Measurements from ENCODE around the gene XIRP1. TPM values are rescaled to one million over a fixed set of nuclear protein-coding genes. Genes with fewer than 3 reads are reported as not detected.
"Not testable (repeated sequence)": the region's sequence is repeated elsewhere in the genome, so short reads cannot be mapped to it uniquely, and the experiment has no call there.

The XIRP1 gene, protein sequence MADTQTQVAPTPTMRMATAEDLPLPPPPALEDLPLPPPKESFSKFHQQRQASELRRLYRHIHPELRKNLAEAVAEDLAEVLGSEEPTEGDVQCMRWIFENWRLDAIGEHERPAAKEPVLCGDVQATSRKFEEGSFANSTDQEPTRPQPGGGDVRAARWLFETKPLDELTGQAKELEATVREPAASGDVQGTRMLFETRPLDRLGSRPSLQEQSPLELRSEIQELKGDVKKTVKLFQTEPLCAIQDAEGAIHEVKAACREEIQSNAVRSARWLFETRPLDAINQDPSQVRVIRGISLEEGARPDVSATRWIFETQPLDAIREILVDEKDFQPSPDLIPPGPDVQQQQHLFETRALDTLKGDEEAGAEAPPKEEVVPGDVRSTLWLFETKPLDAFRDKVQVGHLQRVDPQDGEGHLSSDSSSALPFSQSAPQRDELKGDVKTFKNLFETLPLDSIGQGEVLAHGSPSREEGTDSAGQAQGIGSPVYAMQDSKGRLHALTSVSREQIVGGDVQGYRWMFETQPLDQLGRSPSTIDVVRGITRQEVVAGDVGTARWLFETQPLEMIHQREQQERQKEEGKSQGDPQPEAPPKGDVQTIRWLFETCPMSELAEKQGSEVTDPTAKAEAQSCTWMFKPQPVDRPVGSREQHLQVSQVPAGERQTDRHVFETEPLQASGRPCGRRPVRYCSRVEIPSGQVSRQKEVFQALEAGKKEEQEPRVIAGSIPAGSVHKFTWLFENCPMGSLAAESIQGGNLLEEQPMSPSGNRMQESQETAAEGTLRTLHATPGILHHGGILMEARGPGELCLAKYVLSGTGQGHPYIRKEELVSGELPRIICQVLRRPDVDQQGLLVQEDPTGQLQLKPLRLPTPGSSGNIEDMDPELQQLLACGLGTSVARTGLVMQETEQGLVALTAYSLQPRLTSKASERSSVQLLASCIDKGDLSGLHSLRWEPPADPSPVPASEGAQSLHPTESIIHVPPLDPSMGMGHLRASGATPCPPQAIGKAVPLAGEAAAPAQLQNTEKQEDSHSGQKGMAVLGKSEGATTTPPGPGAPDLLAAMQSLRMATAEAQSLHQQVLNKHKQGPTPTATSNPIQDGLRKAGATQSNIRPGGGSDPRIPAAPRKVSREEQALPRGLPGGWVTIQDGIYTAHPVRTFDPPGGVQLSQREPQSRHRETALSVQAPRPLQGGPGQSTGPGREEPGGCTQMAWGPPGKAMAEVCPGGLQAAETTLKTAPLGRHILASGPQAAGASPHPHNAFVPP (N-terminal part only)
- total RNA-seq: 2.4 and 3.0 TPM in 2 replicates

DNA sequence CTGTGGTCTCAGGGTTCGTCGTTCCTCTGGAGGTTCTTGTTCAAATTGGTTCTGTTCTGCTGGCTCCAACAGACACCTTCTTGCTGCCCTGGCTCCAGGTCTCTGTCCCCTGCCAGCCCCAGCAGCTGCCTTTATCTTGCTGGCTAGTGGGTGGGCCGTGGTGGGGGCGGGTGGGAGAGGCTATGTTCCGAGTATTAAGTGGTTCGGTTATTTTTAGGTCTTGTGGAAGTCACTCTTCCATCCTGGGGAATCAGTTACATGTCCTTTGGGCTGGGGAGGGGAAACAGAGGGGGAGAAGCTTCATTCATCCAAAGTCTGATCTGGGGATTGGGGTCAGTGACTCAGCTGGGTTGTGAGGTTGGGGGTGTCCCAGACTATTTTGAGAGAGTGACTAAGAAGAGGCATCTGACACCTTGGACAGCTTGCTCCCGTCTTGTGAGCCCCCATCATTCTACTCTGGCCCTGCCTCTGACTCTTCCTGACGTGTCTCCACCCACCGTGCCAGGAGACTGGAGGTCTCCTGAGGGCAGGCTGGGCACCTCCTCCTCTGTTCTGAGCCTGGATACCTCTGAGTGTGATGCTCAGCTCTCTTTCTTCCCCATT is at the start of gene XIRP1:
TSS of gene XIRP1 (minus strand) at position 106 of the 603 bp plus-strand sequence. CDS start 3,150 bp downstream, outside the sequence.
- intact Hi-C loops (cut with micrococcal nuclease): no loop called here
- peak within 1 kb of the TSS; percentile 67 for H3K4me3 Mint-ChIP-seq

DNA sequence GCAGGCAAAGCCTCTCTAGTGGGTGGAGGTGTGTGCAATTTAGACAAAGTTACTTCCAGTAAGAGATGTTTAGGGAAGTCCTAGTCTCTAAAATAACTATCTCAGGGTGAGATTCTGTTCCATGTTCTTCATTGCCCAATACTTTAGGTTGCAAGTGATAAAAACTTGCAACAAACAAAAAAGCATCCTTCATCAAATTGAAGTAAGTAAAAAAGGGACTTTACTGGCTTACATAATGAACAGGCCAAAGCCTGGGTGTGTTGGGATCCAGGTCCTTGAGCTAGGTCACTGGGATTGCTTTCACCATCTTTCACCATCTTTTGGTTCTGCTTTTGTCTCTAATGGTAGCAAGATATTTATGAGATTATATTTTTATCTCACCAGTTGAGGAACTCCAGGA is 49.2 kb upstream of the XIRP1 start:
- no peak overlapping the region for H3K27ac Mint-ChIP-seq
- H3K36me3 Mint-ChIP-seq (ENCODE audit: low read depth): no peaks in the 10 kb centered on the region
- intact Hi-C loops (cut with micrococcal nuclease): no loop called here
- no peak for DNase-seq (ENCODE audit: low spot score)
- no peak overlapping the region for H3K4me3 Mint-ChIP-seq
- H3K9me3 Mint-ChIP-seq: no peaks in the 10 kb centered on the region
- no peaks in the 10 kb centered on the region for H3K4me1 Mint-ChIP-seq (ENCODE audit: low read depth)
- peaks cover 44% of the 10 kb centered on the region for H3K27me3 Mint-ChIP-seq (ENCODE audit: insufficient read depth)

More for the DNA sequence above, at the start of gene XIRP1:
- Mint-ChIP-seq H3K36me3 (ENCODE audit: low read depth) (no peaks in the 10 kb centered on the region), H3K4me1 (ENCODE audit: low read depth) (peaks cover 26% of the 10 kb centered on the region), H3K27ac (peak within 1 kb of the TSS; percentile 40), H3K9me3 (no peaks in the 10 kb centered on the region), H3K27me3 (ENCODE audit: insufficient read depth) (peaks cover 10% of the 10 kb centered on the region)
- DNase-seq (ENCODE audit: low spot score): no peak

DNA sequence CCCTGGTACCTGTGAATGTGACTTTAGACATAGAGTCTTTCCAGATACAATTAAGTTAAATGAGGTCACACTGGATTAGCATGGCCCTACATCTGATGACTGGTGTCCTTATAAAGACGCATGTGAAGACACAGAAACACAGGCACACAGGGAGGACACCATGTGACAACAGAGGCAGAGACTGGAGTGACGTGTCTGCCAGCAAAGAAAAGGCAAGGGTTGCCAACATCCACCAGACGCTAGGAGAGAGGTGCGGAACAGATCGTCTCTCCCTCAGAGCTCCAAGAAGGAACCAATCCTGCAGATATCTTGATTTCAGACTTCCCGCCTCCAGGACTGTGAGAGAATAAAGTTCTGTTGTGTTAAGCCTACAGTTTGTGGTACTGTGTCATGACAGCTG is 44.6 kb upstream of the XIRP1 start:
- H3K4me3 Mint-ChIP-seq: no peak overlapping the region
- peaks cover 38% of the 10 kb centered on the region for H3K27me3 Mint-ChIP-seq (ENCODE audit: insufficient read depth)
- H3K4me1 Mint-ChIP-seq (ENCODE audit: low read depth): peaks cover 34% of the 10 kb centered on the region
- no peak overlapping the region for H3K27ac Mint-ChIP-seq
- no peaks in the 10 kb centered on the region for H3K9me3 Mint-ChIP-seq
- intact Hi-C loops (cut with micrococcal nuclease): no loop called here
- H3K36me3 Mint-ChIP-seq (ENCODE audit: low read depth): peaks cover 3% of the 10 kb centered on the region
- no peak for DNase-seq (ENCODE audit: low spot score)

DNA sequence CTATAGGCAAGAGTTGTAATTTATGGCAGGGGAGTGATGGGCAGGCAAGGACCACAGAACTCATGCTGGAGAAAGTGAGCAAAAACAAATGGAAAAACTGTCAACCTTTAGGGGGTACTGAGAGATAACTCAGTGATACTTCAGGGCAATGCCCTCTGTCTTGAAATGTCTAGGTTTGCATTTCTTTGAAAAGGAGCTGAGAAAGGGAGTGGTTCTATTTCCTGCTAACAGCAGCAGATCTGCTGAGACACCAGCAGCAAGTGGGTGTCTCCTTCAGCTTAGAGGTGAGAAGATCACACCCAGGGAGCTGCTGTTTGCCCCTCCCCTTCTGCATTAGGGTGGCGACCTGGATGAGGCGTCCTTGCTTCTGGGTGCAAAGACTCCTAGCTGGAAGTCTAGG is 42.3 kb upstream of the XIRP1 start:
- Mint-ChIP-seq H3K4me1 (ENCODE audit: low read depth) (peaks cover 38% of the 10 kb centered on the region), H3K27ac (no peak overlapping the region), H3K27me3 (ENCODE audit: insufficient read depth) (peaks cover 34% of the 10 kb centered on the region), H3K9me3 (no peaks in the 10 kb centered on the region), H3K4me3 (peak overlapping the region; percentile 38), H3K36me3 (ENCODE audit: low read depth) (peaks cover 6% of the 10 kb centered on the region)
- intact Hi-C loops (cut with micrococcal nuclease): loop anchor here (1.0 to 2.0 kb wide), 2 partner anchors 10 to 26 kb away; no protein-coding TSS in a partner anchor
- peak; percentile 35 for DNase-seq (ENCODE audit: low spot score)

DNA sequence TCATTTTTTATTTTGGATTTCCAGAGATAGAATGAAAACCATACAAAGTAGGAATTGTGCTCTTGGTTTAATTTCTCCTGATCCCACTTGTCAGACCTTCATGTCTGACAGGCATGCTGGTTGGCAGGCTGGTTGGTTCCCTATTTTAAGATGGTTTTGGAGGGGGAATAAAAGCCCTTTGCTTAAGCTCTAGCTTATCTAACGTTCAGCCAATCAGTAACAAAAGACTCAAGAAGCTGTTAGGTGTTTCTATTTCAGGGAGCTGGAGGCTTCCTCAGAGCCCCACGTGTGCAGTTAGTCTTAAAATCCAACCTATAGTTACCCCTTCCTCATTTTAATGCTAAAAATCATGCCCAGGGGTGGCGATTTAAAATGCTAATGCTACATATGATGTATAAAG is 40.5 kb upstream of the XIRP1 start:
- peaks cover 6% of the 10 kb centered on the region for H3K36me3 Mint-ChIP-seq (ENCODE audit: low read depth)
- H3K27ac Mint-ChIP-seq: no peak overlapping the region
- H3K9me3 Mint-ChIP-seq: no peaks in the 10 kb centered on the region
- H3K4me1 Mint-ChIP-seq (ENCODE audit: low read depth): peaks cover 38% of the 10 kb centered on the region
- H3K4me3 Mint-ChIP-seq: no peak overlapping the region
- no peak for DNase-seq (ENCODE audit: low spot score)
- H3K27me3 Mint-ChIP-seq (ENCODE audit: insufficient read depth): peaks cover 28% of the 10 kb centered on the region
- intact Hi-C loops (cut with micrococcal nuclease): no loop called here

DNA sequence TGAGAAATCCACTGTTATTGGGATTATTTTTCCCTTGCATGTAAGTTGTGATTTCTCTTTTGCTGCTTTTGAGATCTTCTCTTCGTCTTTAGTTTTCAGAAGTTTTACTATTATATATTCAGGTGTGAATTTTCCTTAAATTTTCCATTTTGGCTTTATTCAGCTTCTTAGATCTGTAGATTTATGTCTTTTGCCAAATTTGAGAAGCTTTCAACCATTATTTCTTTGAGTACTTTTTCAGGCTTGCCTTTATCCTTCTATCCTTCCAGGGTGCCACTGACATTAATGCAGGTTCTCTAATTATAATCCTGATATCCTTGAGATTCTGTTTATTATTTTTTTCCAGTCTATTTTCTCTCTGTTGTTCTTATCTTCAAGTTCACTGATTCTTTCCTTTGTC is 38.1 kb upstream of the XIRP1 start:
- Mint-ChIP-seq H3K4me3 (no peak overlapping the region), H3K36me3 (ENCODE audit: low read depth) (peaks cover 6% of the 10 kb centered on the region), H3K27ac (no peak overlapping the region), H3K27me3 (ENCODE audit: insufficient read depth) (peaks cover 36% of the 10 kb centered on the region), H3K4me1 (ENCODE audit: low read depth) (peaks cover 38% of the 10 kb centered on the region), H3K9me3 (no peaks in the 10 kb centered on the region)
- intact Hi-C loops (cut with micrococcal nuclease): no loop called here
- DNase-seq (ENCODE audit: low spot score): no peak

DNA sequence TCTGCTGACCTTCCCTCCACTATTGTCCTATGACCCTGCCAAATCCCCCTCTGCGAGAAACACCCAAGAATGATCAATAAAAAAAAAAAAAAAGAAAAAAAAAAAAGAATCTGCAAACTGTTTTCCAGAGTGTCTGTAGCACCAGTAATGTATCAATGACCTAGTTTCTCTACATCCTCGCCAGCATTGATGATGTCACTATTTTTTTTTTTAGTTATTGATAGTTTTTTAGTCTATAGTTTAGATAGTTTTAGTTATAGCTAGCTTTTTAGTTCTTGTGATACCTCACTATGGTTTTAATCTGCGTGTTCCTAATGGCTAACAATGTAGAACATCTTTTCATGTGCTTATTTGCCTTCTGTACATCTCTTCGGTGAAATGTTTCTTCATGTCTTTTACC is 36.1 kb upstream of the XIRP1 start:
- Mint-ChIP-seq H3K4me1 (ENCODE audit: low read depth) (peaks cover 19% of the 10 kb centered on the region), H3K9me3 (no peaks in the 10 kb centered on the region), H3K4me3 (no peak overlapping the region), H3K27ac (no peak overlapping the region), H3K36me3 (ENCODE audit: low read depth) (peaks cover 6% of the 10 kb centered on the region), H3K27me3 (ENCODE audit: insufficient read depth) (peaks cover 41% of the 10 kb centered on the region)
- no peak for DNase-seq (ENCODE audit: low spot score)
- intact Hi-C loops (cut with micrococcal nuclease): no loop called here

DNA sequence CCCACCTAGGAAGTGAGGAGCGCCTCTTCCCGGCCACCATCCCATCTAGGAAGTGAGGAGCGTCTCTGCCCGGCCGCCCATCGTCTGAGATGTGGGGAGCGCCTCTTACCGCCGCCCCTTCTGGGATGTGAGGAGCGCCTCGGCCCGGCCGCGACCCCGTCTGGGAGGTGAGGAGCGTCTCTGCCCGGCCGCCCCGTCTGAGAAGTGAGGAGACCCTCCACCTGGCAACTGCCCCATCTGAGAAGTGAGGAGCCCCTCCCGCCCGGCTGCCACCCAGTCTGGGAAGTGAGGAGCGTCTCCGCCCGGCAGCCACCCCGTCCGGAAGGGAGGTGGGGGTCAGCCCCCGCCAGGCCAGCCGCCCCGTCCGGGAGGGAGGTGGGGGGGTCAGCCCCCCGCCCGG is 35.2 kb upstream of the XIRP1 start:
- H3K9me3 Mint-ChIP-seq; H3K27ac Mint-ChIP-seq; H3K4me3 Mint-ChIP-seq; DNase-seq (ENCODE audit: low spot score); H3K36me3 Mint-ChIP-seq (ENCODE audit: low read depth); intact Hi-C loops (cut with micrococcal nuclease): not testable (repeated sequence)
- H3K27me3 Mint-ChIP-seq (ENCODE audit: insufficient read depth): peaks cover 45% of the 10 kb centered on the region
- peaks cover 19% of the 10 kb centered on the region for H3K4me1 Mint-ChIP-seq (ENCODE audit: low read depth)

DNA sequence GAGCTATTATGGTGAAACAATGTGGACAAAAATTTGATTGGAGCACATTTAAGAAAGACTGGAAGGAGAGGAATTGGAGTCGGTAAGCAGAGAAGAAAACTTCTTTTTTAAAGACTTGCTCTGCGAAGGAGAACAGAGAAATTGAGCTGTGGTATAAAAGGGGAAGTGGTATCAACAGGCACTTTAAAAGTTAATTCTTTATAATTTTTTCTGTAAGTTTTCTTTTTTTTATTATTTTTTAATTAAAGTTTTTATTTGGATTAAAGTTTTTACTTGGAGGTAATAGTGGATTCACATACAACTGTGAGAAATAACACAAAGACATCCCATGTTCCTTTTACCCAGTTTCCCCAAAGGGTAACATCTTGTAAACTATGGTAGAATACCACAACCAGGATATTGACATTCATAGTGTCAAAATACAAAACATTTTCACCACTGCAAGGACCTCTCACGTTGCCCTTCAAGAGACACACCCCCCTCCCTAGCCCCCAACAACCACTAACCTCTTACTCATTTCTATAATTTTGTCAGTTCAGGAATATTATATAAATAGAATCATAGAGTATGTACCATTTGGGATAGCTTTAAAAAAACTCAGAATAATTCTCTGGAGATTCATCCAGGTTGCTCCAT is 33.8 kb upstream of the XIRP1 start:
- Mint-ChIP-seq H3K4me3 (no peak overlapping the region), H3K27me3 (ENCODE audit: insufficient read depth) (peaks cover 43% of the 10 kb centered on the region), H3K27ac (no peak overlapping the region), H3K4me1 (ENCODE audit: low read depth) (peaks cover 21% of the 10 kb centered on the region), H3K36me3 (ENCODE audit: low read depth) (peaks cover 4% of the 10 kb centered on the region), H3K9me3 (no peaks in the 10 kb centered on the region)
- intact Hi-C loops (cut with micrococcal nuclease): no loop called here
- no peak for DNase-seq (ENCODE audit: low spot score)

DNA sequence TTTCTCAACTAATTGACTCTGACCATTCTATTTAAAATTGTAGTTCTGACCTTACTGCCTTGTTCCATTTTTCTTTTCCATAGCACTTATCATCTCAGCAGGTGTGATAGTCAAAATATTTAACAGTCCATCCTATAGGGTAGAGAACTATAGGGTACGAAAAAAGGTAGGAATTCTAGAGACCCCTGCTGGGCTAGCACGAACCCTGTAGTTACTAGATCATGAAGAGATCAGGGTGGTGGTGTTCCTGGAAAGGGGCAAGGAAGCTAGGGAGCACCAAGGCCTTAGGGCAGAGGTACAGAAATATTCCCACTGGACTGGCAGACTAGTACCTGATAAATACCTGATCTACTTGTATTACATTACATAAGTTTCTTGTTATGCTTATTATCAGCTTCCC is 31.9 kb upstream of the XIRP1 start:
- Mint-ChIP-seq H3K4me3 (no peak overlapping the region), H3K4me1 (ENCODE audit: low read depth) (peaks cover 40% of the 10 kb centered on the region), H3K27me3 (ENCODE audit: insufficient read depth) (peaks cover 49% of the 10 kb centered on the region), H3K27ac (no peak overlapping the region), H3K36me3 (ENCODE audit: low read depth) (no peaks in the 10 kb centered on the region), H3K9me3 (no peaks in the 10 kb centered on the region)
- no peak for DNase-seq (ENCODE audit: low spot score)
- intact Hi-C loops (cut with micrococcal nuclease): loop anchor here (1.0 to 5.0 kb wide), 2 partner anchors 10 to 138 kb away; no protein-coding TSS in a partner anchor

DNA sequence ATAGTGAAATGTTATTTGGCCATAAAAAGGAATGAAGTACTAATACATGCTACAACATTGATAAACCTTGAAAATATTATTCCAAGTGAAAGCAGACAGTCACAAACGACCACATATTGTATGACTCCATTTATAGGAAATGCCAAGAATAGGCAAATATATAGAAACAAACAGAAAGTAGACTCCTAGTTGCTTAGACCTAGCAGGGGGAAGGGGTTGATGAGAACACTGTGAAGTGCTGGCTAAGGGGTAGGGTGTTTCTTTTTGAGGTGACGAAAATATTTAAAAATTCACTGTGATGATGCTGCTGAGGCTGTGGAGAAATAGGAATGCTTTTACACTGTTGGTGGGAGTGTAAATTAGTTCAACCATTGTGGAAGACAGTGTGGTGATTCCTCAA is 30.5 kb upstream of the XIRP1 start:
- peaks cover 40% of the 10 kb centered on the region for H3K4me1 Mint-ChIP-seq (ENCODE audit: low read depth)
- peak overlapping the region; percentile 0 for H3K27ac Mint-ChIP-seq
- no peaks in the 10 kb centered on the region for H3K36me3 Mint-ChIP-seq (ENCODE audit: low read depth)
- no peak overlapping the region for H3K4me3 Mint-ChIP-seq
- intact Hi-C loops (cut with micrococcal nuclease): loop anchor here (5.0 kb wide), 1 partner anchor 139 kb away; no protein-coding TSS in a partner anchor
- peaks cover 45% of the 10 kb centered on the region for H3K27me3 Mint-ChIP-seq (ENCODE audit: insufficient read depth)
- no peaks in the 10 kb centered on the region for H3K9me3 Mint-ChIP-seq
- no peak for DNase-seq (ENCODE audit: low spot score)

DNA sequence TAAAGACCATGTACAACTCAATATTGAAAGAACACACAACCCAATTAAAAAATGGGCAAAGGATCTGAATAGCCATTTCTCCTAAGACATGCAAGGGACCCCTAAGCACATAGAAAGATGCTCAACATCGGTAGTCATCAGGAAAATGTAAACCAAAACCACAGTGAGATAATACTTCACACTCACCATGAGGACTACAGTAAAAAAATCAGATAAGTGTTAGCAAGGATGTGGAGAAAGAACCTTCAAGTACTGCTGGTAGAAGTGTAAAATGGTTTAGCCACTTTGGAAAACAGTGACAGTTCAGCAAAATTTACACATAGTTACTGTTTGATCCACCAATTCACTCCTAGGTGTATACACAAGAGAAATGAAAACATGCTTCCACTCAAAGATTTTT is 30.1 kb upstream of the XIRP1 start:
- H3K4me1 Mint-ChIP-seq (ENCODE audit: low read depth): peaks cover 43% of the 10 kb centered on the region
- peaks cover 50% of the 10 kb centered on the region for H3K27me3 Mint-ChIP-seq (ENCODE audit: insufficient read depth)
- DNase-seq (ENCODE audit: low spot score): no peak
- no peak overlapping the region for H3K4me3 Mint-ChIP-seq
- H3K9me3 Mint-ChIP-seq: no peaks in the 10 kb centered on the region
- H3K27ac Mint-ChIP-seq: no peak overlapping the region
- intact Hi-C loops (cut with micrococcal nuclease): loop anchor here (5.0 kb wide), 1 partner anchor 140 kb away; no protein-coding TSS in a partner anchor
- H3K36me3 Mint-ChIP-seq (ENCODE audit: low read depth): peaks cover 2% of the 10 kb centered on the region

Measured in activated T-helper 1 cell treated with anti-CD3 and anti-CD28 coated beads, Interleukin-12 subunit alpha, Interleukin-12 subunit beta, Interleukin-2, Interleukin-4 antibody, amounts not matched to agents 30 ng/mL and 10 ng/mL and 1 ng/mL, durations not matched to agents 14 hours and 24 hours and 36 hours (primary cell).